GM12878 (cell line): ENCODE results near the gene NLE1. TPM values are rescaled to one million over a fixed set of nuclear protein-coding genes. Genes with fewer than 3 reads are reported as not detected.

ENCODE experiments used
- ATF2 ChIP-seq: IDR thresholded peaks from 2 replicates; pipeline ENCODE4 v1.6.1; 2012; ENCODE audit warnings: low read length, inconsistent platforms
- BMI1 ChIP-seq: fragments of 450-650 bp; IDR thresholded peaks from 2 replicates; pipeline ENCODE4 v1.6.1; 2016; ENCODE audit warnings: mild to moderate bottlenecking, moderate library complexity, borderline replicate concordance
- CREM ChIP-seq: IDR thresholded peaks from 2 replicates; pipeline ENCODE4 v1.6.1; 2014; ENCODE audit warnings: antibody characterized with exemption, low read depth
- EGR1 ChIP-seq, 2 experiments: IDR thresholded peaks; 1 replicate in 1 of 2; 2 replicates in 1 of 2; pipeline ENCODE4 v1.6.1; 2011 to 2012; ENCODE audit warnings: low read depth in 2 of 2, low read length in 2 of 2, borderline replicate concordance in 1 of 2, mild to moderate bottlenecking in 1 of 2, moderate library complexity in 1 of 2
- EP300 ChIP-seq, 2 experiments: fragments of 150-350 bp in 1 of 2; IDR thresholded peaks; 2 replicates each; pipeline ENCODE4 v1.6.1; 2011 to 2012; ENCODE audit warnings: low read depth in 2 of 2, low read length in 2 of 2, borderline replicate concordance in 1 of 2, improper control_type of control experiment in 1 of 2, inconsistent platforms in 1 of 2; ENCODE audit not compliant: control insufficient read depth in 1 of 2
- FOXK2 ChIP-seq: fragments of 450-650 bp; IDR thresholded peaks from 2 replicates; pipeline ENCODE4 v1.6.1; 2017; ENCODE audit warnings: mild to moderate bottlenecking, moderate library complexity
- HDGF ChIP-seq: fragments of 450-650 bp; IDR thresholded peaks from 2 replicates; pipeline ENCODE4 v1.6.1; 2016; ENCODE audit warnings: antibody characterized with exemption
- IRF5 ChIP-seq: fragments of 450-650 bp; IDR thresholded peaks from 2 replicates; pipeline ENCODE4 v1.6.1; 2017; ENCODE audit warnings: borderline replicate concordance
- PAX8 ChIP-seq: fragments of 450-650 bp; IDR thresholded peaks from 2 replicates; pipeline ENCODE4 v1.6.1; 2017; ENCODE audit warnings: mild to moderate bottlenecking, moderate library complexity
- PBX3 ChIP-seq: IDR thresholded peaks from 2 replicates; pipeline ENCODE4 v1.6.1; 2011; ENCODE audit warnings: mild to moderate bottlenecking, low read depth, low read length, moderate library complexity; ENCODE audit not compliant: insufficient replicate concordance
- PKNOX1 ChIP-seq: fragments of 450-650 bp; IDR thresholded peaks from 2 replicates; pipeline ENCODE4 v1.6.1; 2016; ENCODE audit warnings: mild to moderate bottlenecking
- RBBP5 ChIP-seq: fragments of 200-600 bp; sonication (generic); conservative IDR thresholded peaks from 2 replicates; pipeline ENCODE4 v1.6.1; 2016
- SREBF1 ChIP-seq: IDR thresholded peaks from 2 replicates; pipeline ENCODE4 v1.6.1; 2012; ENCODE audit warnings: mild to moderate bottlenecking, low read length
- ZNF207 ChIP-seq: fragments of 450-650 bp; IDR thresholded peaks from 2 replicates; pipeline ENCODE4 v1.6.1; 2014; ENCODE audit warnings: antibody characterized with exemption, mild to moderate bottlenecking, borderline replicate concordance
- polyA plus RNA-seq, 11 experiments: library from polyadenylated mRNA; depleted of rRNA in 4 of 11; unstranded in 6 of 11; stranded (reverse) in 5 of 11; fragments of >200 nt; fragmentation: Nextera tagmentation in 4 of 11; fragmentation: Illumina TruSeq in 1 of 11; extraction: Ambion mirVana in 4 of 11; extraction: Trizol in 1 of 11; gene quantifications; 1 replicate in 1 of 11; 2 replicates in 10 of 11; pipeline versions ENCODE4 v1.2.1 to v1.2.3, GENCODE V29; 2011 to 2016; ENCODE audit warnings: inconsistent platforms in 2 of 11, missing spikeins in 2 of 11, low read depth in 1 of 11
- total RNA-seq, 4 experiments: library from RNA; depleted of rRNA in 3 of 4; stranded (reverse); fragments of >200 nt in 3 of 4; fragmentation: Illumina TruSeq in 1 of 4; extraction: Trizol in 1 of 4; gene quantifications; 2 replicates each; pipeline versions ENCODE4 v1.2.1 to v1.2.3, GENCODE V29; 2013 to 2021
- TF ChIP-seq, protein P1 (sequence below): fragments of 450-650 bp; IDR thresholded peaks from 2 replicates; pipeline ENCODE4 v1.6.1; 2018; ENCODE audit warnings: borderline replicate concordance, mild to moderate bottlenecking; ENCODE audit not compliant: partially characterized antibody
- TF ChIP-seq, protein P2 (sequence below): fragments of 450-650 bp; formaldehyde crosslinking; IDR thresholded peaks from 2 replicates; pipeline ENCODE4 v1.5.0; 2022; ENCODE audit warnings: mild to moderate bottlenecking, missing genetic modification characterization
- TF ChIP-seq, protein P3 (sequence below): IDR thresholded peaks from 2 replicates; pipeline ENCODE4 v1.6.1; 2011; ENCODE audit warnings: borderline replicate concordance, low read depth, mild to moderate bottlenecking, moderate library complexity, mixed read lengths, low read length; ENCODE audit not compliant: insufficient read depth; ENCODE audit errors: extremely low read length

The NLE1 gene
- total and polyA plus RNA-seq, 10 of the 15 experiments (the other 5 are each of a cell fraction or from before 2014, with no cell fraction given) = 2.4 to 33.5 (median 17.6) TPM

DNA sequence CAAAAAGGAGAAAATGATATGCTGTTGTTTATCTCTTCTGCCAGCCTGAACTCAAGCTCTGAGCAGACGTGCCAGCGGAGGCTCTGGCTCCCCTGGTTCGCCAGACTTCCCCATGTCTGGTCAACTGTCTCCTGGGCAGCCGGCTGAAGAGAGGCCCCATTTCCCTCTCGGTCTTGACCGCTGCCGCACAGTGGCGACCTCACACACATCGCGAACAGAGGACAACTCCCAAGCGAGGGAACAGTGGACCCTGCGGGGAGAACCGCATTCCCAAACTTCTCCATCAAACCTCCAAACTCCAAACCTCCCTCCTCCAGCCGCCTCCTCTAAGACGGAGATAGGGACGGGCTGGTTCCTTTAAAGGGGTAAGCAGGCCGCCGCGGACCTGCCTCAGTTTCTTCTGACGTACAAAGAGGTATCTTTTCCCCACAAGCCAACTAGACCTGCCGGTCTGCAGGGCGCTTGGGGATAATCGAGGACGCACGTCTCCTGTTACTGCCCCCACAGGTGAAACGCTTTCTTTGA is 53.7 kb downstream of the NLE1 start (continued):
- TF ChIP-seq, protein P1, sequence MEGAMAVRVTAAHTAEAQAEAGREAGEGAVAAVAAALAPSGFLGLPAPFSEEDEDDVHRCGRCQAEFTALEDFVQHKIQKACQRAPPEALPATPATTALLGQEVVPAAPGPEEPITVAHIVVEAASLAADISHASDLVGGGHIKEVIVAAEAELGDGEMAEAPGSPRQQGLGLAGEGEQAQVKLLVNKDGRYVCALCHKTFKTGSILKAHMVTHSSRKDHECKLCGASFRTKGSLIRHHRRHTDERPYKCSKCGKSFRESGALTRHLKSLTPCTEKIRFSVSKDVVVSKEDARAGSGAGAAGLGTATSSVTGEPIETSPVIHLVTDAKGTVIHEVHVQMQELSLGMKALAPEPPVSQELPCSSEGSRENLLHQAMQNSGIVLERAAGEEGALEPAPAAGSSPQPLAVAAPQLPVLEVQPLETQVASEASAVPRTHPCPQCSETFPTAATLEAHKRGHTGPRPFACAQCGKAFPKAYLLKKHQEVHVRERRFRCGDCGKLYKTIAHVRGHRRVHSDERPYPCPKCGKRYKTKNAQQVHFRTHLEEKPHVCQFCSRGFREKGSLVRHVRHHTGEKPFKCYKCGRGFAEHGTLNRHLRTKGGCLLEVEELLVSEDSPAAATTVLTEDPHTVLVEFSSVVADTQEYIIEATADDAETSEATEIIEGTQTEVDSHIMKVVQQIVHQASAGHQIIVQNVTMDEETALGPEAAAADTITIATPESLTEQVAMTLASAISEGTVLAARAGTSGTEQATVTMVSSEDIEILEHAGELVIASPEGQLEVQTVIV = no peak
- TF ChIP-seq PBX3 = no peak
- TF ChIP-seq, protein P2, sequence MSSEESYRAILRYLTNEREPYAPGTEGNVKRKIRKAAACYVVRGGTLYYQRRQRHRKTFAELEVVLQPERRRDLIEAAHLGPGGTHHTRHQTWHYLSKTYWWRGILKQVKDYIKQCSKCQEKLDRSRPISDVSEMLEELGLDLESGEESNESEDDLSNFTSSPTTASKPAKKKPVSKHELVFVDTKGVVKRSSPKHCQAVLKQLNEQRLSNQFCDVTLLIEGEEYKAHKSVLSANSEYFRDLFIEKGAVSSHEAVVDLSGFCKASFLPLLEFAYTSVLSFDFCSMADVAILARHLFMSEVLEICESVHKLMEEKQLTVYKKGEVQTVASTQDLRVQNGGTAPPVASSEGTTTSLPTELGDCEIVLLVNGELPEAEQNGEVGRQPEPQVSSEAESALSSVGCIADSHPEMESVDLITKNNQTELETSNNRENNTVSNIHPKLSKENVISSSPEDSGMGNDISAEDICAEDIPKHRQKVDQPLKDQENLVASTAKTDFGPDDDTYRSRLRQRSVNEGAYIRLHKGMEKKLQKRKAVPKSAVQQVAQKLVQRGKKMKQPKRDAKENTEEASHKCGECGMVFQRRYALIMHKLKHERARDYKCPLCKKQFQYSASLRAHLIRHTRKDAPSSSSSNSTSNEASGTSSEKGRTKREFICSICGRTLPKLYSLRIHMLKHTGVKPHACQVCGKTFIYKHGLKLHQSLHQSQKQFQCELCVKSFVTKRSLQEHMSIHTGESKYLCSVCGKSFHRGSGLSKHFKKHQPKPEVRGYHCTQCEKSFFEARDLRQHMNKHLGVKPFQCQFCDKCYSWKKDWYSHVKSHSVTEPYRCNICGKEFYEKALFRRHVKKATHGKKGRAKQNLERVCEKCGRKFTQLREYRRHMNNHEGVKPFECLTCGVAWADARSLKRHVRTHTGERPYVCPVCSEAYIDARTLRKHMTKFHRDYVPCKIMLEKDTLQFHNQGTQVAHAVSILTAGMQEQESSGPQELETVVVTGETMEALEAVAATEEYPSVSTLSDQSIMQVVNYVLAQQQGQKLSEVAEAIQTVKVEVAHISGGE (CRISPR knock-in tag) = no peak
- no peak for TF ChIP-seq IRF5
- TF ChIP-seq BMI1 = no peak
- no peak for TF ChIP-seq CREM
- TF ChIP-seq PAX8 = no peak
- TF ChIP-seq, protein P3, sequence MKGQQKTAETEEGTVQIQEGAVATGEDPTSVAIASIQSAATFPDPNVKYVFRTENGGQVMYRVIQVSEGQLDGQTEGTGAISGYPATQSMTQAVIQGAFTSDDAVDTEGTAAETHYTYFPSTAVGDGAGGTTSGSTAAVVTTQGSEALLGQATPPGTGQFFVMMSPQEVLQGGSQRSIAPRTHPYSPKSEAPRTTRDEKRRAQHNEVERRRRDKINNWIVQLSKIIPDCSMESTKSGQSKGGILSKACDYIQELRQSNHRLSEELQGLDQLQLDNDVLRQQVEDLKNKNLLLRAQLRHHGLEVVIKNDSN = no peak
- no peak for TF ChIP-seq FOXK2
- no peak for TF ChIP-seq SREBF1
- no peak for TF ChIP-seq EP300 (IDR thresholded peaks at IDR 0.05; ENCODE audit: borderline replicate concordance in 1 of 2, control insufficient read depth in 1 of 2, low read depth in 2 of 2, low read length in 2 of 2)
- no peak for TF ChIP-seq RBBP5
- no peak for TF ChIP-seq PKNOX1
- TF ChIP-seq HDGF = peak; percentile 59; the same call in 1 of the 2 replicates
- no peak for TF ChIP-seq ZNF207
- no peak for TF ChIP-seq ATF2
- no peak for TF ChIP-seq EGR1 (IDR thresholded peaks at IDR 0.05; ENCODE audit: borderline replicate concordance in 1 of 2, low read depth in 2 of 2, low read length in 2 of 2)
